VCaP (cell line): ENCODE measurements around the gene SPOCK1.
A peak's percentile ranks its signal among the peaks of the same experiment; 100 is the strongest.

Source experiments
- H3K27ac ChIP-seq: fragments of 450-650 bp; 2 replicates; pipeline ENCODE4 v1.5.1; 2017
- CTCF ChIP-seq: fragments of 450-650 bp; conservative IDR thresholded peaks from 2 replicates; pipeline ENCODE4 v1.5.1; 2017; ENCODE audit warnings: mild to moderate bottlenecking, moderate library complexity

Gene SPOCK1

DNA sequence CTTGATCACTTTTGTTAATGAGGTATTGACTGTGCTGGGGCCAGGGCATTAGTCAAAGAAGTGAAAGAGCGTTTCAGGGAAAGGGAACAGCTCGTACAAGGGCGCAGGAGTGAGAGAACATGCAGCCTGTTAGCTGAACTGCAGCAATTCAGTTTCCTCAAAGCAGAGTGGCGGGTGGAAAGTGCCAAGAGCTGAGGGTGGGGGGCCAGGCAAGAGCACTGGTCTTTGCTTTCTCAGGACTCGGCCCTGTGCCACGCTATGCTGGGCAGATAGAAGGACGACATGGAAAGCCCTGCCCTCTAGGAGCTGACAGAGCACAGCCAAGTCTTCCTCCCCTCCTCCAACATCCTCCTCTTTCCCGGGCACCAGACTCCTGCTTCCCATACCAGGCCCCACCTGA, 304.8 kb downstream of the SPOCK1 start:
- no peak for TF ChIP-seq CTCF
- peak overlapping the region; percentile 98 for H3K27ac ChIP-seq

DNA sequence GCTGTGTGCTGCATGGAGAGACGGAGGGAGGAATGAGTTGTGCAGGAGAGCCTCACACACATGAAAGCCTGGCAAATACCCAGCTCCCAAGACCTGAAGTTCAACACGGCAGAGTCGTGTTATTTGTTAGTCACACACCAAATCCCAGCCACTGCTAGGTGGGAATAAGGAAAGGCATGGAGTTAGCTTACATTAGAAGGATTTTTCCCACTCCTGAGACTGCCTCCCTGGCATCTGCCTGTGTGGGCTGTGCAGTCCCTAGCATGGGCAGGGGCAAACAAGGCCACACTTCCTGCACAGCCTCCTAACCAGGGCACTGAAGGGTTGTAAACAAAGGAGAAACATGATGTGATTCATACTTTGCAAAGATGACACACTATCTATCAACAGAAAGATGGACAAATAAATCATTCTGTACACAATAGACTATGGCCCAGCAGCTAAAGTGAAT, 306.8 kb downstream of the SPOCK1 start:
- H3K27ac ChIP-seq, result peak overlapping the region; percentile 98
- TF ChIP-seq CTCF, result no peak

DNA sequence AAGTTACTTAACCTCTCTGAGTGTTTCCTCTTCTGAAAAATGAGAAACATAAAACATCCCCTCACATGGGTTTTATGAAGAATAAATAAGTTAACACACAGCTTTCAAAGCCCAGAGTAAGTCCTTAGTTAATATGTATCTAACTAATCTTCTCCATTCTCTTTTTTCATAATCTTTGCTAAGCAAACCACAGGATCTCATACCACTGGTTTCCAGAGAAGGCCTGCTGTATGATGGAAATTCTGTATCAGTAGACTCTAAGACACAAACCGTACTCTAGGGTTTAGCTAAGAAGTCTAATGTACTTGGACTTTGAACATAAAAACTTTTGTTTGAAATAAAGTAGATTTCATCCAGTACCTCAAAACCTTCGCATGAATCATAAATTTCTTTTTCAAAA, 307.9 kb downstream of the SPOCK1 start:
- peak overlapping the region; percentile 98 for H3K27ac ChIP-seq
- no peak for TF ChIP-seq CTCF

GRCh38 chr5:137190441-137190840, 308.7 kb downstream of the SPOCK1 start:
- TF ChIP-seq CTCF, result no peak
- peak overlapping the region; percentile 98 for H3K27ac ChIP-seq

DNA sequence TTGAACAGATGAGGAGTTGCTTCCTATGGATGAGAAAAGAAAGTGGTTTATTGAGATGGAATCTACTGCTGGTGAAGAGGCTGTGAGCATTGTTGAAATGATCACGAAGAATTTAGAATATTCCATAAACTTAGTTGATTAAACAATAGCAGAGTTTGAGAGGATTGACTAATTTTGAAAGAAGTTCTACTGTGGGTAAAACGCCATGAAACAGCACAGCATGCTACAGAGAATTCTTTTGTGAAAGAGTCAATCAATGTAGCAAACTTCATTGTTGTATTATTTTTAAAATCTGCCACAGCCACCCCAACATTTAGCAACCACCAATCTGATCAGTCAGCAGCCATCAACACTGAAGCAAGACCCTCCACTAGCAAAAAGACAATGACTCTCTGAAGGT, 309.1 kb downstream of the SPOCK1 start:
- no peak overlapping the region for H3K27ac ChIP-seq
- TF ChIP-seq CTCF, result no peak

DNA sequence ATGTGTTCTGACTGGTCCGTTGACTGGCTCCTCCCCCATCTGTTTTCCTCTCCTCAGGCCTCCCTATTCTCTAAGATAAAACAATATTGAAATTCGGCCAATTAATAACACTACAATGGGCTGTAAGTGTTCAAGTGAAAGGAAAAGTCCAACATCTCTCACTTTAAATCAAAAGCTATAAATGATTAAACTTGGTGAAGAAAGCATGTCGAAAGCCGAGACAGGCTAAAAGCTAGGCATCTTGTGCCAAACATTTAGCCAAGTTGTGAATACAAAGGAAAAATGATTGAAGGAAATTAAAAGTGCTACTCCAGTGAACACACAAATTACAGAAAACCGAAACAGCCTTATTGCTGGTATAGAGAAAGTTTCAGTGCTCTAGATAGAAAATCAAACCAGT, 310.6 kb downstream of the SPOCK1 start:
- no peak for TF ChIP-seq CTCF
- no peak overlapping the region for H3K27ac ChIP-seq

- TF ChIP-seq CTCF, result no peak
- no peak overlapping the region for H3K27ac ChIP-seq
Observed at GRCh38 chr5:137186759-137187461, 312.2 kb downstream of the SPOCK1 start.
